Cardiac muscle cell (in vitro differentiated cells and primary cell): ENCODE results near the gene C1RL. TPM values are rescaled to one million over a fixed set of nuclear protein-coding genes. Genes with fewer than 3 reads are reported as not detected.
A peak's percentile ranks its signal among the peaks of the same experiment; 100 is the strongest.

ENCODE experiments used
- DNase-seq, 2 donors: peaks; one replicate each; pipeline versions ENCODE4 v3.0.0 to v3.0.0-alpha.2; 2010 to 2017; ENCODE audit warnings: low read depth in 1 of 2, low spot score in 1 of 2
- H3K27ac ChIP-seq: fragments of 200-600 bp; sonication (generic); 2 replicates; pipeline ENCODE4 v1.5.1; 2016
- H3K27me3 ChIP-seq: fragments of 200-600 bp; sonication (generic); 2 replicates; pipeline ENCODE4 v1.6.0; 2016; ENCODE audit warnings: control low read depth
- H3K36me3 ChIP-seq: fragments of 200-600 bp; sonication (generic); 2 replicates; pipeline ENCODE4 v1.5.1; 2016; ENCODE audit warnings: control low read depth
- H3K4me1 ChIP-seq: fragments of 200-600 bp; sonication (generic); 2 replicates; pipeline ENCODE4 v1.8.1; 2017; ENCODE audit warnings: low read depth, mild to moderate bottlenecking, mixed run types
- H3K4me3 ChIP-seq: fragments of 200-600 bp; sonication (generic); 2 replicates; pipeline ENCODE4 v1.5.1; 2016; ENCODE audit warnings: mild to moderate bottlenecking
- H3K9me3 ChIP-seq: fragments of 200-600 bp; sonication (generic); 2 replicates; pipeline ENCODE4 v1.5.1; 2017; ENCODE audit warnings: low read depth, mild to moderate bottlenecking, control low read depth
- CTCF ChIP-seq: IDR thresholded peaks from 2 replicates; pipeline ENCODE4 v1.5.1; 2012; ENCODE audit warnings: low read depth, mild to moderate bottlenecking, low read length
- polyA plus RNA-seq: library from polyadenylated mRNA; unstranded; fragments of >200 nt; fragmentation: Nextera tagmentation; extraction: Ambion mirVana; gene quantifications from 2 replicates; pipeline ENCODE4 v1.2.1, GENCODE V29; 2016
- total RNA-seq: library from RNA; depleted of rRNA; stranded (reverse); fragments of >200 nt; gene quantifications from 2 replicates; pipeline ENCODE4 v1.2.3, GENCODE V29; 2016

C1RL gene
- total and polyA plus RNA-seq, 2 experiments from 2014 or later = 14.3 to 32.4 TPM

- H3K36me3 ChIP-seq = peaks cover 2% of the 10 kb centered on the region
- H3K27me3 ChIP-seq = peaks cover 9% of the 10 kb centered on the region
- H3K4me1 ChIP-seq = no peaks in the 10 kb centered on the region
- DNase-seq = no peak
- no peak overlapping the region for H3K4me3 ChIP-seq
- no peaks in the 10 kb centered on the region for H3K9me3 ChIP-seq
- no peak for TF ChIP-seq CTCF
- no peak overlapping the region for H3K27ac ChIP-seq
These were observed 27.1 kb upstream of the C1RL start for GRCh38 chr12:7136071-7136470.

DNA sequence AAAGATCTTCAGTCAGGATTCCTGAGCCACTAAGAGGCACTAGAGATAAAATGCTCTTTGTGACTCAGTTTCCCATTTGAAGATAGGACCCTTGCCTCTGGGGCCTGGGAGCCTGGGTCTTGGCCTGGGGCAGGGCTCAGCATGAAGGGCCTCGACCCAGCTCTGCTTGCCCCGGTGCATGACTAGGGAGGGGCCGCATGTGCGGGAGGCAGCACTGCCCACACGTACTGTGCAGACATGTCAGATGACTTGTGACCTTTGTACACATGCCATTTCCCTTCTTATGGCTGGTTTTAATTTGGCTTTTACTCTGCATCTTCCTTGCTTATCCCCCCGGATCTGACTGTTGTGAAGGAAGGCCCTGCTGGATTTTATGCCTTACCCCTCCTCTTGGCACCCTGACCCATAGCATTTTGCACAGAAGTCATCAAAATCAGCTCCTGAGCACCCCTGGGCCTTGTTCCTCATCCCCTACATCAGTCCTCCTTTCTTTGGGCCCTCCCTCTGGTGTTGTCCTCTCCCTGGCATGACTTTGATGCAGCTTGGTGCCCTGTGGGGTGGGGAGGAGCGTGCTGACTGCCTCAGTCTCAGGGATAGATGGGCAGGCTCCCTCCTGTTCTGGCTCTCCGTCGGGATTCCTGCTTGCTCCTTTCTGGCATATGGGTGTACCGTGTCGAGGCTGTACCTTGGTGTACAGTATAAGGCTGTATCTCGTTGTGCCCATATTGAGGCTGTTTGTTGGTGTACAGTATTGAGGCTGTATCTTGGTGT lies 25.6 kb upstream of the C1RL start:
- no peaks in the 10 kb centered on the region for H3K9me3 ChIP-seq
- no peaks in the 10 kb centered on the region for H3K4me1 ChIP-seq
- peaks cover 12% of the 10 kb centered on the region for H3K27me3 ChIP-seq
- H3K4me3 ChIP-seq = no peak overlapping the region
- no peak for DNase-seq
- peaks cover 2% of the 10 kb centered on the region for H3K36me3 ChIP-seq
- no peak for TF ChIP-seq CTCF
- H3K27ac ChIP-seq = no peak overlapping the region

GRCh38 chr12:7131502-7131866 lies 22.5 kb upstream of the C1RL start:
- H3K9me3 ChIP-seq = no peaks in the 10 kb centered on the region
- DNase-seq = no peak
- peaks cover 22% of the 10 kb centered on the region for H3K27me3 ChIP-seq
- no peak overlapping the region for H3K27ac ChIP-seq
- TF ChIP-seq CTCF = no peak
- peak overlapping the region; percentile 44 for H3K4me3 ChIP-seq
- no peaks in the 10 kb centered on the region for H3K4me1 ChIP-seq
- H3K36me3 ChIP-seq = peaks cover 2% of the 10 kb centered on the region

DNA sequence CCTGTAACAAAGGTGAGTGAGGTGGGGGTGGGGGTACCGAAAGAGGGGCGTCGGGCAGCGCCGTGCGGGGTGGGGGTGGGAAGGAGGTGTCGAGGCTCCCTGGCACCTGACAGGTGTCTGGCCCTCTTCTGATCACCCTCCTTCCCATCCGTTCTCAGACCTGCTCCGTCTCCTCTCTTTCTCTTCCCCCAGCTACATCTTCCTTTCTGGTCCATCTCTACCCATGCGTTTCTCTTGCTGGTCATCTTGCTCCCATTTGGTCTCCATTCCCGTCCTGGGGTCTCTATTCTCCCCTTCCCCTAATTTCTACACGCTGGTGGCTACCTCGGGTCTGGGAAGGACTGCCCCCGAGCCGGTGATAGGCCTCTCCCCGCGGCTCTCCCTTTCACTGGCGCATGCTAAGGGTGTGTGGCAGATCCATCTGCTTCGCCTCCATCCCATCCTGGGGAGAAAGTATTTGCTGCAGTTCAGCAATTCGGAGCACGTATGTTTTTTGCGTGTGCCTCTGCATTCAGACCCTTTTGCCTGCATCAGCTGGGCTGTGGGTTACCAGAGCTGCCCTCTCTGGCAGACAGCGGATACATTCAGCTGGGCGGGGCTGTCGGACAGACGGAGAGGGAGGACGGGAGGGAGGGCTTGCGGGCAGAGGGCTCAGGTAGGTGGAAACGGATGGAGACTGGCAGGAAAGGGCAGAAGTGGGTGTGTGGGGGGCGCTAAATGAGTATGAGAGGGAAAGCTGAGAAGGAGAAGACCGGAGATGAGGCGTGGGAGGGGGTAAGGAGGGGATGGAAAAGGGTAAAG lies 21.9 kb upstream of the C1RL start:
- peak; percentile 54 to 58 for DNase-seq
- TF ChIP-seq CTCF = no peak
- Histone ChIP-seq H3K4me1 (no peaks in the 10 kb centered on the region), H3K27me3 (peaks cover 22% of the 10 kb centered on the region), H3K27ac (no peak overlapping the region), H3K4me3 (peak overlapping the region; percentile 44), H3K36me3 (no peaks in the 10 kb centered on the region), H3K9me3 (no peaks in the 10 kb centered on the region)

DNA sequence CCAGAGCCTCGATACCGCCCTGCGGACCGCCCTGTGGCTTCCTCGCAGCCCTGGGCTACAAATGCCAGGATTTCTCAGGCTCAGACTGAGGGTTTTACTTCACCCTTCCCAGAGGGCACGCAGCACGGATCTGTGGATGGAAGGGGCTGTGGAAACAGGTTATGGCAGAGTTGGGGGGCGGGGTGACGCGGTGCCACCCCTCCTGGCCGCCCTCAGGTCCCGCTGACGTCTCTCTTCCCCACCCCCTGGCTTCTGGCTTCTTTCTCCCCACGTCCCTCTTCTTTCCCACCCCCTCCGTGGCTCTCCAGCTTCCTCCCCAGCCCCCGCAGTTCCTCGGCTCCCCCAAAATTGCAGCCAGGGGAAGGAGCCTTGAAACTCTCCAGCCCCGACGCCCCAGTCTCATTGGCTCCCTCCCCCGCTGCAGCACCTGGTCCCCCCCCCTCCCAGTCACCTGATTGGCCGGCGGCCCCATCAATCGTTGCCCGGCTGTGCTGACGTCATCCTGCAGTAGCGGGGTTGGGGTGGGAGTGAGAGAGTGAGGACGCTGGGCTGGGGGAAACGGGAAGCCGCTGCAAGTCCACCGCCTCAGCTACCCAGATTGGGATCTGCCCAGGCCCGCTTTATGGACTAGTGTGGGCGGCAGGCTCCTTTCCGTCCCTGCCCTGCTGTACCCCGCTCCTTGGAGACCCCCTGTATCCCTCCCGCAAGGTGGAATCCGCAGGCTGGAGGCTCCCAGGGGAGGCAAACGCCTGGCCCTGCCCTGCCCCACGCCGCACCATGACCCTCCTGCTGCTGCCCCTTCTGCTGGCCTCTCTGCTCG lies 21.1 kb upstream of the C1RL start, which contains the start of gene CLSTN3:
Gene CLSTN3 (plus strand): TSS at position 500 of the 820 bp plus-strand sequence. CDS start 278 bp downstream, at position 778.
- no peak for TF ChIP-seq CTCF
- Histone ChIP-seq H3K4me1 (no peaks in the 10 kb centered on the region), H3K4me3 (peak within 1 kb of the TSS; percentile 44), H3K36me3 (no peaks in the 10 kb centered on the region), H3K27ac (no peak within 1 kb of the TSS), H3K9me3 (no peaks in the 10 kb centered on the region), H3K27me3 (peaks cover 23% of the 10 kb centered on the region)
- peak; percentile 83 to 92 for DNase-seq
